DND-41 (cell line): Measurements from ENCODE around the gene ZMYND19.
"Not testable (repeated sequence)": the region's sequence is repeated elsewhere in the genome, so short reads cannot be mapped to it uniquely, and the experiment has no call there.

ENCODE experiments used
- ATAC-seq: fragments of 200-7000 bp; cut with Tn5 transposase; 3 replicates; pipeline ENCODE4 v1.9.1; 2021; ENCODE audit warnings: low read depth; ENCODE audit not compliant: insufficient read depth
- DNase-seq: peaks from one replicate; pipeline ENCODE4 v3.0.0-alpha.2; 2020
- H2AFZ ChIP-seq: 2 replicates; pipeline ENCODE4 v1.6.0; 2012; ENCODE audit warnings: low read depth, low read length
- H3K27ac ChIP-seq: 2 replicates; pipeline ENCODE4 v1.5.1; 2012; ENCODE audit warnings: low read length, inconsistent platforms
- H3K27me3 ChIP-seq: fragments of 200-600 bp; sonication (generic); 2 replicates; pipeline ENCODE4 v1.6.0; 2012; ENCODE audit warnings: low read length, mild to moderate bottlenecking, inconsistent platforms; ENCODE audit not compliant: insufficient read depth, poor library complexity
- H3K36me3 ChIP-seq: 2 replicates; pipeline ENCODE4 v1.5.1; 2012; ENCODE audit warnings: low read length, inconsistent platforms; ENCODE audit not compliant: insufficient read depth
- H3K4me1 ChIP-seq: 2 replicates; pipeline ENCODE4 v1.5.1; 2012; ENCODE audit warnings: mild to moderate bottlenecking, low read length; ENCODE audit not compliant: insufficient read depth
- H3K4me2 ChIP-seq: 2 replicates; pipeline ENCODE4 v1.6.0; 2012; ENCODE audit warnings: mild to moderate bottlenecking, moderate library complexity, low read length, inconsistent platforms; ENCODE audit not compliant: insufficient read depth
- H3K4me3 ChIP-seq, 2 experiments: fragments of 200-600 bp in 1 of 2; shearing (Covaris generic) in 1 of 2; 2 replicates each; pipeline ENCODE4 v1.5.1; 2012 to 2016; ENCODE audit warnings: inconsistent platforms in 2 of 2, low read length in 2 of 2, mild to moderate bottlenecking in 2 of 2, low read depth in 1 of 2, moderate library complexity in 1 of 2
- H3K79me2 ChIP-seq: 2 replicates; pipeline ENCODE4 v1.6.0; 2012; ENCODE audit warnings: low read length, inconsistent platforms; ENCODE audit not compliant: insufficient read depth
- H3K9ac ChIP-seq: 2 replicates; pipeline ENCODE4 v1.6.0; 2012; ENCODE audit warnings: low read depth, mild to moderate bottlenecking, inconsistent platforms, low read length, moderate library complexity
- H3K9me3 ChIP-seq: 2 replicates; pipeline ENCODE4 v1.5.1; 2012; ENCODE audit warnings: low read length, moderate library complexity, mild to moderate bottlenecking, inconsistent platforms; ENCODE audit not compliant: insufficient read depth, severe bottlenecking
- H4K20me1 ChIP-seq: 2 replicates; pipeline ENCODE4 v1.6.0; 2012; ENCODE audit warnings: low read length; ENCODE audit not compliant: insufficient read depth
- EZH2 ChIP-seq: IDR thresholded peaks from 3 replicates; pipeline ENCODE4 v1.6.1; 2012; ENCODE audit warnings: borderline replicate concordance, low read depth, mild to moderate bottlenecking, moderate library complexity, low read length, inconsistent platforms; ENCODE audit not compliant: severe bottlenecking
- TF ChIP-seq, protein P1 (sequence below): IDR thresholded peaks from 2 replicates; pipeline ENCODE4 v1.5.1; 2012; ENCODE audit warnings: borderline replicate concordance, low read length, moderate library complexity, mild to moderate bottlenecking; ENCODE audit not compliant: poor library complexity, severe bottlenecking; ENCODE audit errors: extremely low read depth

Gene ZMYND19

DNA sequence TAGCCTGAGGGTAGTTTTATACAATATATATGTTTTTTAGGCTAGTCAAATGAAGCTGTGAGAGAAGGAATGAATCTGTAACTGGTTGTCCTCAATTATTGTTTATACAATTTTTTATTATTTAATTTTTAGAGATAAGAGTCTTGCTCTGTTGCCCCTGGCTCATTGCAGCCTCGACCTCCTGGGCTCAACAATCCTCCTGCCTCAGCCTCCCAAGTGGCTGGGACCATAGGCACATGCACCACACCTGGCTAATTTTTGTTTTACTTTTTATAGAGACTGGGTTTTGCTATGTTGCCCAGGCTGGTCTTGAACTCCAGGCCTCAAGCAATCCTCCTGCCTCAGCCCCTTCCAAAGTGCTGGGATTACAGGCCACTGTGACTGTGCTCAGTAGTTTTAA, 36.0 kb downstream of the ZMYND19 start:
- no peaks in the 10 kb centered on the region for H4K20me1 ChIP-seq
- no peak overlapping the region for H3K9ac ChIP-seq
- TF ChIP-seq EZH2: no peak
- TF ChIP-seq, protein P1, sequence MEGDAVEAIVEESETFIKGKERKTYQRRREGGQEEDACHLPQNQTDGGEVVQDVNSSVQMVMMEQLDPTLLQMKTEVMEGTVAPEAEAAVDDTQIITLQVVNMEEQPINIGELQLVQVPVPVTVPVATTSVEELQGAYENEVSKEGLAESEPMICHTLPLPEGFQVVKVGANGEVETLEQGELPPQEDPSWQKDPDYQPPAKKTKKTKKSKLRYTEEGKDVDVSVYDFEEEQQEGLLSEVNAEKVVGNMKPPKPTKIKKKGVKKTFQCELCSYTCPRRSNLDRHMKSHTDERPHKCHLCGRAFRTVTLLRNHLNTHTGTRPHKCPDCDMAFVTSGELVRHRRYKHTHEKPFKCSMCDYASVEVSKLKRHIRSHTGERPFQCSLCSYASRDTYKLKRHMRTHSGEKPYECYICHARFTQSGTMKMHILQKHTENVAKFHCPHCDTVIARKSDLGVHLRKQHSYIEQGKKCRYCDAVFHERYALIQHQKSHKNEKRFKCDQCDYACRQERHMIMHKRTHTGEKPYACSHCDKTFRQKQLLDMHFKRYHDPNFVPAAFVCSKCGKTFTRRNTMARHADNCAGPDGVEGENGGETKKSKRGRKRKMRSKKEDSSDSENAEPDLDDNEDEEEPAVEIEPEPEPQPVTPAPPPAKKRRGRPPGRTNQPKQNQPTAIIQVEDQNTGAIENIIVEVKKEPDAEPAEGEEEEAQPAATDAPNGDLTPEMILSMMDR: no peak
- no peaks in the 10 kb centered on the region for H3K9me3 ChIP-seq
- ATAC-seq: no peak
- no peak overlapping the region for H3K4me3 ChIP-seq
- peaks cover 17% of the 10 kb centered on the region for H3K4me1 ChIP-seq
- no peak for DNase-seq
- H3K27ac ChIP-seq: no peak overlapping the region
- no peak overlapping the region for H3K4me2 ChIP-seq
- no peak overlapping the region for H2AFZ ChIP-seq
- H3K27me3 ChIP-seq: no peaks in the 10 kb centered on the region
- peaks cover 7% of the 10 kb centered on the region; the same call in 1 of the 2 replicates for H3K79me2 ChIP-seq
- H3K36me3 ChIP-seq: peaks cover 35% of the 10 kb centered on the region

DNA sequence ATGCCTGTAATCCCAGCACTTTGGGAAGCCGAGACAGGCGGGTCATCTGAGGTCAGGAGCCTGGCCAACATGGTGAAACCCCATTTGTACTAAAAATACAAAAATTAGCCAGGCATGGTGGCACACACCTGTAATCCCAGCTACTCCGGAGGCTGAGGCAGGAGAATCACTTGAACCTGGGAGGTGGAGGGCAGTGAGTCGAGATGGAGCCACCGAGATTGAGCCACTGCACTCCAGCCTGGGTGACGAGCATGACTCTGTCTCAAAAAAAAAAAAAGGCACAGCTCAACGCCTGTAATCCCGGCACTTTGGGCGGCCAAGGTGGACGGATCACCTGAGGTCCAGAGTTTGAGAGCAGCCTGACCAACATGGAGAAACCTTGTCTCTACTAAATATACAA, 36.7 kb downstream of the ZMYND19 start:
- H3K4me1 ChIP-seq: peaks cover 17% of the 10 kb centered on the region
- H3K4me3 ChIP-seq, H3K79me2 ChIP-seq, DNase-seq, H3K27me3 ChIP-seq, H3K4me2 ChIP-seq, ATAC-seq, H3K9me3 ChIP-seq, H2AFZ ChIP-seq, H3K9ac ChIP-seq, H4K20me1 ChIP-seq, H3K27ac ChIP-seq: not testable (repeated sequence)
- H3K36me3 ChIP-seq: peaks cover 35% of the 10 kb centered on the region

DNA sequence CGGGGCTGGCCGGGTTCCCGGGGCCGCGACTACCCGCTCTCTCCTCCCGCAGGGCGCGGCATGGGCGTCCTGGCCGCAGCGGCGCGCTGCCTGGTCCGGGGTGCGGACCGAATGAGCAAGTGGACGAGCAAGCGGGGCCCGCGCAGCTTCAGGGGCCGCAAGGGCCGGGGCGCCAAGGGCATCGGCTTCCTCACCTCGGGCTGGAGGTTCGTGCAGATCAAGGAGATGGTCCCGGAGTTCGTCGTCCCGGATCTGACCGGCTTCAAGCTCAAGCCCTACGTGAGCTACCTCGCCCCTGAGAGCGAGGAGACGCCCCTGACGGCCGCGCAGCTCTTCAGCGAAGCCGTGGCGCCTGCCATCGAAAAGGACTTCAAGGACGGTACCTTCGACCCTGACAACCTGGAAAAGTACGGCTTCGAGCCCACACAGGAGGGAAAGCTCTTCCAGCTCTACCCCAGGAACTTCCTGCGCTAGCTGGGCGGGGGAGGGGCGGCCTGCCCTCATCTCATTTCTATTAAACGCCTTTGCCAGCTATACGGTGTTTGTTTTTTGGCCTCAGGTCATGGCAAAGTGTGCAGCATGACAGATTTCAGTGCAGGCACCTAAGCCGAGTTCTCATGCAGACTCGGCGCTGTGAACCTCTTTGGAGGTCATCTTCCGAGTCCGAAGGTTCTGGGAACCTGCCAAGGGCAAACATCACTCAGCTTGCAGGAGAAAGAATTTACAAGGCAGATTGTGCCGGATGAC, 38.1 kb downstream of the ZMYND19 start:
- Histone ChIP-seq H3K27me3 (no peaks in the 10 kb centered on the region), H4K20me1 (peaks cover 2% of the 10 kb centered on the region; the same call in 1 of the 2 replicates), H3K4me2 (peak overlapping the region; percentile 71), H3K9me3 (no peaks in the 10 kb centered on the region), H3K27ac (peak overlapping the region; percentile 57; the same call in 1 of the 2 replicates), H2AFZ (peak overlapping the region; percentile 83), H3K9ac (peak overlapping the region; percentile 73), H3K79me2 (peaks cover 7% of the 10 kb centered on the region; the same call in 1 of the 2 replicates), H3K4me3 (peak overlapping the region; percentile 70 to 80; a peak in 3 of 4 replicates), H3K4me1 (peaks cover 17% of the 10 kb centered on the region), H3K36me3 (peaks cover 26% of the 10 kb centered on the region)
- TF ChIP-seq, protein P1: no peak
- TF ChIP-seq EZH2: no peak
- peak; percentile 22; the same call in 2 of the 3 replicates for ATAC-seq
- DNase-seq: peak; percentile 23

DNA sequence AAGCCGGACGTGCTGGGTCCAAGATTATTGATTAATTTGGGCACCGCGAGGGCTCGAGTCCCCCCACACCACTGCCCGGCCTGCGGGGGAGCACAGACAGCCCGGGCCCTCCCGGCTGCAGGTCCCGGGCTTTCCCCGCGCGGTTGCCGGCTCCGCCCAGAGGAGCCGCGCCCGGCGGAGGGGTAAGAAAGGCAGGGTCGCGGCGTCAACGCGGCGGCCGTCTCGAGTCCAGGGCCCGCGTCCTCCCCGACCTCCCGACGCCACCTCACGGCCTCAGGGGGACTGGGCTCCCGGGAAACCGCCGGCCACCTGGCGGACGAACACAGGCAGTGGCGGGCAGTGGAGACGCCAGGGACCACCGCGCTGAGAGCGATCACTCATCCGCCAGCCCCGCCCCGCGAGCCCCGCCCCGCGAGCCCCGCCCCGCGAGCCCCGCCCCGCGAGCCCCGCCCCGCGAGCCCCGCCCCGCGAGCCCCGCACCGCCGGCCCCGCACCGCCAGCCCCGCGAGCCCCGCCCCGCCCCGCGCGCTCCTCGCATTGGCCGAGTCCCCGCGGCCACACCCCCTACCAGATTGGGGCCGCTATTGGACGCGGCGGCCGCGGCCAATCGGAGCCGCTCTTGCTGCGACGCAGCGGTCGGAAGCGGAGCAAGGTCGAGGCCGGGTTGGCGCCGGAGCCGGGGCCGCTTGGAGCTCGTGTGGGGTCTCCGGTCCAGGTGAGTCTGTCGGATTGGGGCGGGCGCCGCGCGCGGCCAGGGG, 38.9 kb downstream of the ZMYND19 start, which contains the start of gene MRPL41:
MRPL41 (plus strand) TSS at position 616 of the 758 bp plus-strand sequence. CDS start 203 bp downstream, outside the sequence.
- peaks cover 5% of the 10 kb centered on the region; the same call in 1 of the 2 replicates for H4K20me1 ChIP-seq
- DNase-seq: peak; percentile 79
- H3K9ac ChIP-seq: peak within 1 kb of the TSS; percentile 73
- peak; percentile 91 for ATAC-seq
- TF ChIP-seq, protein P1: no peak
- TF ChIP-seq EZH2: no peak
- peak within 1 kb of the TSS; percentile 71 for H3K4me2 ChIP-seq
- peaks cover 7% of the 10 kb centered on the region; the same call in 1 of the 2 replicates for H3K79me2 ChIP-seq
- H3K4me3 ChIP-seq: peak within 1 kb of the TSS; percentile 70 to 80; a peak in 3 of 4 replicates
- H3K4me1 ChIP-seq: peaks cover 17% of the 10 kb centered on the region
- H3K36me3 ChIP-seq: peaks cover 21% of the 10 kb centered on the region
- H2AFZ ChIP-seq: peak within 1 kb of the TSS; percentile 83
- no peaks in the 10 kb centered on the region for H3K9me3 ChIP-seq
- no peaks in the 10 kb centered on the region for H3K27me3 ChIP-seq
- peak within 1 kb of the TSS; percentile 57; the same call in 1 of the 2 replicates for H3K27ac ChIP-seq

DNA sequence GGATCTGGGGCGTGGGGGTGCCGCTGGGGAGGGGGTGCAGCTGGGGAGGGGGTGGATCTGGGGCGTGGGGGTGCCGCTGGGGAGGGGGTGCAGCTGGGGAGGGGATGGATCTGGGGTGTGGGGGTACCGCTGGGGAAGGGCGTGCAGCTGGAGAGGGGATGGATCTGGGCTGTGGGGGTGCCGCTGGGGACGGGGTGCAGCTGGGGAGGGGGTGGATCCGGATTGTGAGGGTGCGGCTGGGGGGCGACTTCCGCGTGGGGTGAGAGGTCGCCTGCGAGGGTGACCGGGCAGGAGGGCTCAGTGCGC, 39.4 kb downstream of the ZMYND19 start:
- ATAC-seq, DNase-seq, H3K9me3 ChIP-seq, H3K27ac ChIP-seq, H3K27me3 ChIP-seq, H3K79me2 ChIP-seq, H4K20me1 ChIP-seq: not testable (repeated sequence)
- Histone ChIP-seq H3K9ac (peak overlapping the region; percentile 60), H2AFZ (peak overlapping the region; percentile 76), H3K4me1 (peaks cover 17% of the 10 kb centered on the region), H3K4me2 (peak overlapping the region; percentile 70), H3K36me3 (peaks cover 16% of the 10 kb centered on the region), H3K4me3 (peak overlapping the region; percentile 23 to 58; a peak in 3 of 4 replicates)
